DND-41 (cell line): Measurements from ENCODE around the gene FABP3.

ENCODE experiments used
- ATAC-seq: fragments of 200-7000 bp; cut with Tn5 transposase; 3 replicates; pipeline ENCODE4 v1.9.1; 2021; ENCODE audit warnings: low read depth; ENCODE audit not compliant: insufficient read depth
- DNase-seq: peaks from one replicate; pipeline ENCODE4 v3.0.0-alpha.2; 2020
- H2AFZ ChIP-seq: 2 replicates; pipeline ENCODE4 v1.6.0; 2012; ENCODE audit warnings: low read depth, low read length
- H3K27ac ChIP-seq: 2 replicates; pipeline ENCODE4 v1.5.1; 2012; ENCODE audit warnings: low read length, inconsistent platforms
- H3K27me3 ChIP-seq: fragments of 200-600 bp; sonication (generic); 2 replicates; pipeline ENCODE4 v1.6.0; 2012; ENCODE audit warnings: low read length, mild to moderate bottlenecking, inconsistent platforms; ENCODE audit not compliant: insufficient read depth, poor library complexity
- H3K36me3 ChIP-seq: 2 replicates; pipeline ENCODE4 v1.5.1; 2012; ENCODE audit warnings: low read length, inconsistent platforms; ENCODE audit not compliant: insufficient read depth
- H3K4me1 ChIP-seq: 2 replicates; pipeline ENCODE4 v1.5.1; 2012; ENCODE audit warnings: mild to moderate bottlenecking, low read length; ENCODE audit not compliant: insufficient read depth
- H3K4me2 ChIP-seq: 2 replicates; pipeline ENCODE4 v1.6.0; 2012; ENCODE audit warnings: mild to moderate bottlenecking, moderate library complexity, low read length, inconsistent platforms; ENCODE audit not compliant: insufficient read depth
- H3K4me3 ChIP-seq, 2 experiments: fragments of 200-600 bp in 1 of 2; shearing (Covaris generic) in 1 of 2; 2 replicates each; pipeline ENCODE4 v1.5.1; 2012 to 2016; ENCODE audit warnings: inconsistent platforms in 2 of 2, low read length in 2 of 2, mild to moderate bottlenecking in 2 of 2, low read depth in 1 of 2, moderate library complexity in 1 of 2
- H3K79me2 ChIP-seq: 2 replicates; pipeline ENCODE4 v1.6.0; 2012; ENCODE audit warnings: low read length, inconsistent platforms; ENCODE audit not compliant: insufficient read depth
- H3K9ac ChIP-seq: 2 replicates; pipeline ENCODE4 v1.6.0; 2012; ENCODE audit warnings: low read depth, mild to moderate bottlenecking, inconsistent platforms, low read length, moderate library complexity
- H3K9me3 ChIP-seq: 2 replicates; pipeline ENCODE4 v1.5.1; 2012; ENCODE audit warnings: low read length, moderate library complexity, mild to moderate bottlenecking, inconsistent platforms; ENCODE audit not compliant: insufficient read depth, severe bottlenecking
- H4K20me1 ChIP-seq: 2 replicates; pipeline ENCODE4 v1.6.0; 2012; ENCODE audit warnings: low read length; ENCODE audit not compliant: insufficient read depth
- EZH2 ChIP-seq: IDR thresholded peaks from 3 replicates; pipeline ENCODE4 v1.6.1; 2012; ENCODE audit warnings: borderline replicate concordance, low read depth, mild to moderate bottlenecking, moderate library complexity, low read length, inconsistent platforms; ENCODE audit not compliant: severe bottlenecking
- TF ChIP-seq, protein P1 (sequence below): IDR thresholded peaks from 2 replicates; pipeline ENCODE4 v1.5.1; 2012; ENCODE audit warnings: borderline replicate concordance, low read length, moderate library complexity, mild to moderate bottlenecking; ENCODE audit not compliant: poor library complexity, severe bottlenecking; ENCODE audit errors: extremely low read depth

Gene FABP3

DNA sequence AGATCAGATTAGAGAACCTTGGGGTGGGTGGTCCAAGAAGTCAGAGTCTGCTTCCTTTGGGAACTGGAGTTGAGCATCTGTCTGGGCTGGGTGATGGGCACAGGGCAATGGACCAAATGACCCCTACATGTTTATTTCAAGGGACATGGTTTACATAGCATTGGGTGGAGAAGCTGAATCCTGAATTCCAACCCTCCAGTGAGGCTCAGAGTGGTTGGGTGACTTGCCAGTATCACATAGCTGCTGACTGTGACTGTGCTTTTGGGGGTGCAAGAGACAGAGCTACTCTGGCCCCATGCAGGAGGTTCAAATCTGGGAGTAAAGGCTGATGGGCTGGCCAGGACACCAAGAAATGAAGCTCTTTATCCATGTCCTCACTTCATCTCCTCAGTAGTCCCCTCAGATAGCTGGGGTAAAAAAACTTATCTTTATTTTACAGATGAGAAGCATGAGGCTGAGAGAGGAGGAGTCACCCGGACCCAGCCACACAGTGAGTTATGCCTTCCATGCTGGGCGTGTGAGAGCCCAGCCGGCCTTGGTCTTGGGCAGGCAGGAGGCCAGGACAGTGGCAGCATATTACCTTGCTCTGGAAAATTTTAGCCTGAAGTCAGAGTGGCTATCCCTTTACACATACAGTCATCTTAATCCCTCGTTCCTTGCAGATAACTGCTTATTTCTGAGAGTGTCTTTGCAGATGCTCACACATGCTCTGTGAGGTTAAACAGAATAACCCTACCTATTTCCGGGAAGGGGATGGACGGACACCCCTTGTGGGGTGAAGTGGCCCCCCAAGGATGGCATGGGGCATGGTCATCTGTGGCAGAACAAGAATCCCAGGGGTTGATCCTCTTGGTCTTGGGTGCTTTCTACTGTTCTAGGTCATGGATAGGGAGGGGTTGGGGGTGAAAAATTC is 37.3 kb upstream of the FABP3 start:
- Histone ChIP-seq H3K4me3 (no peak overlapping the region), H3K4me2 (no peak overlapping the region), H3K4me1 (peaks cover 12% of the 10 kb centered on the region), H3K9me3 (no peaks in the 10 kb centered on the region), H3K27me3 (peaks cover 40% of the 10 kb centered on the region), H3K27ac (no peak overlapping the region), H3K79me2 (no peaks in the 10 kb centered on the region), H3K36me3 (no peaks in the 10 kb centered on the region), H2AFZ (no peak overlapping the region), H4K20me1 (no peaks in the 10 kb centered on the region), H3K9ac (no peak overlapping the region)
- DNase-seq (no peak), ATAC-seq (no peak)
- TF ChIP-seq, protein P1, sequence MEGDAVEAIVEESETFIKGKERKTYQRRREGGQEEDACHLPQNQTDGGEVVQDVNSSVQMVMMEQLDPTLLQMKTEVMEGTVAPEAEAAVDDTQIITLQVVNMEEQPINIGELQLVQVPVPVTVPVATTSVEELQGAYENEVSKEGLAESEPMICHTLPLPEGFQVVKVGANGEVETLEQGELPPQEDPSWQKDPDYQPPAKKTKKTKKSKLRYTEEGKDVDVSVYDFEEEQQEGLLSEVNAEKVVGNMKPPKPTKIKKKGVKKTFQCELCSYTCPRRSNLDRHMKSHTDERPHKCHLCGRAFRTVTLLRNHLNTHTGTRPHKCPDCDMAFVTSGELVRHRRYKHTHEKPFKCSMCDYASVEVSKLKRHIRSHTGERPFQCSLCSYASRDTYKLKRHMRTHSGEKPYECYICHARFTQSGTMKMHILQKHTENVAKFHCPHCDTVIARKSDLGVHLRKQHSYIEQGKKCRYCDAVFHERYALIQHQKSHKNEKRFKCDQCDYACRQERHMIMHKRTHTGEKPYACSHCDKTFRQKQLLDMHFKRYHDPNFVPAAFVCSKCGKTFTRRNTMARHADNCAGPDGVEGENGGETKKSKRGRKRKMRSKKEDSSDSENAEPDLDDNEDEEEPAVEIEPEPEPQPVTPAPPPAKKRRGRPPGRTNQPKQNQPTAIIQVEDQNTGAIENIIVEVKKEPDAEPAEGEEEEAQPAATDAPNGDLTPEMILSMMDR = no peak
- TF ChIP-seq EZH2 = no peak

- no peak overlapping the region for H2AFZ ChIP-seq
Observed at GRCh38 chr1:31408788-31409318, 36.0 kb upstream of the FABP3 start.

GRCh38 chr1:31407029-31407626 is 34.3 kb upstream of the FABP3 start:
- Histone ChIP-seq H3K27me3 (peaks cover 14% of the 10 kb centered on the region), H3K9me3 (no peaks in the 10 kb centered on the region), H3K4me3 (no peak overlapping the region), H3K4me1 (no peaks in the 10 kb centered on the region), H2AFZ (no peak overlapping the region), H3K36me3 (no peaks in the 10 kb centered on the region), H3K27ac (no peak overlapping the region), H3K4me2 (no peak overlapping the region), H3K9ac (no peak overlapping the region), H4K20me1 (no peaks in the 10 kb centered on the region), H3K79me2 (no peaks in the 10 kb centered on the region)
- ATAC-seq (no peak), DNase-seq (no peak)
- TF ChIP-seq, protein P1 = no peak
- TF ChIP-seq EZH2 = no peak

More at GRCh38 chr1:31408788-31409318, 36.0 kb upstream of the FABP3 start:
- Histone ChIP-seq H3K4me2 (no peak overlapping the region), H3K79me2 (no peaks in the 10 kb centered on the region), H4K20me1 (no peaks in the 10 kb centered on the region), H3K4me3 (no peak overlapping the region), H3K4me1 (peaks cover 12% of the 10 kb centered on the region), H3K9ac (no peak overlapping the region), H3K36me3 (no peaks in the 10 kb centered on the region), H3K27me3 (peaks cover 30% of the 10 kb centered on the region), H3K27ac (no peak overlapping the region), H3K9me3 (no peaks in the 10 kb centered on the region)
- DNase-seq (no peak), ATAC-seq (no peak)
- TF ChIP-seq, protein P1 = no peak
- no peak for TF ChIP-seq EZH2
